Measurements from ENCODE around the gene SMIM10L1.

SMIM10L1 gene

GRCh38 chr12:11158885-11159444 lies 12.0 kb upstream of the SMIM10L1 start:
- TF ChIP-seq POLR2AphosphoS5 (IDR thresholded peaks at IDR 0.05; ENCODE audit: low read depth, low read length), result no peak
- TF ChIP-seq FOXP2 (optimal IDR thresholded peaks at IDR 0.05; ENCODE audit: borderline replicate concordance, extremely low read depth, extremely low read length, insufficient read depth), result no peak
- TF ChIP-seq REST (IDR thresholded peaks at IDR 0.05; ENCODE audit: insufficient read depth in 1 of 2, low read depth in 2 of 2, low read length in 2 of 2), result no peak
- TF ChIP-seq SIN3A (IDR thresholded peaks at IDR 0.05; ENCODE audit: borderline replicate concordance, insufficient read depth, low read length), result no peak
- TF ChIP-seq TAF1 (IDR thresholded peaks at IDR 0.05; ENCODE audit: borderline replicate concordance, insufficient read depth, low read length), result no peak

- TF ChIP-seq SIN3A (IDR thresholded peaks at IDR 0.05; ENCODE audit: borderline replicate concordance, insufficient read depth, low read length) (no peak), REST (IDR thresholded peaks at IDR 0.05; ENCODE audit: insufficient read depth in 1 of 2, low read depth in 2 of 2, low read length in 2 of 2) (no peak), POLR2AphosphoS5 (IDR thresholded peaks at IDR 0.05; ENCODE audit: low read depth, low read length) (no peak), FOXP2 (optimal IDR thresholded peaks at IDR 0.05; ENCODE audit: borderline replicate concordance, extremely low read depth, extremely low read length, insufficient read depth) (no peak), TAF1 (IDR thresholded peaks at IDR 0.05; ENCODE audit: borderline replicate concordance, insufficient read depth, low read length) (no peak)
Observed at GRCh38 chr12:11162502-11162901, 8.5 kb upstream of the SMIM10L1 start.

DNA sequence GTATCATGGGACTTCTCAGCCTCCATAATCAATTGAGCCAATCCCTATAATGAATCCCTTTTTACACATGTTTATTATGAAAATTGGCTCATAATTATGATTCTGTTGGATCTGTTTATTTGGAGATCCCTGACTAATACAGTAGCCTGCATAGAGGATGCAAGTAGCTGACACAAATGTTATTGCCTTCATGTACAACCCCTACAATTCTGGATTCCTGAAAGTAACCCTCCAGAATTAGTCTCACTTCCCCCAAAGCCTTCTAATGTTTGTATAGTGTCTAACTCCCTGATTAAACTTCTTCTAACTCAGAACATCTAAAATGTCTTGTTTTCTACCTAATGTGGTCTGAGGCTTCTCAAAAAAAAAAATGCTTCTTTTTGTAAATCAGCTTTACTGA lies 6.6 kb upstream of the SMIM10L1 start:
- TF ChIP-seq SIN3A (IDR thresholded peaks at IDR 0.05; ENCODE audit: borderline replicate concordance, insufficient read depth, low read length), result no peak
- no peak for TF ChIP-seq FOXP2 (optimal IDR thresholded peaks at IDR 0.05; ENCODE audit: borderline replicate concordance, extremely low read depth, extremely low read length, insufficient read depth)
- no peak for TF ChIP-seq TAF1 (IDR thresholded peaks at IDR 0.05; ENCODE audit: borderline replicate concordance, insufficient read depth, low read length)
- TF ChIP-seq POLR2AphosphoS5 (IDR thresholded peaks at IDR 0.05; ENCODE audit: low read depth, low read length), result no peak
- no peak for TF ChIP-seq REST (IDR thresholded peaks at IDR 0.05; ENCODE audit: insufficient read depth in 1 of 2, low read depth in 2 of 2, low read length in 2 of 2)

DNA sequence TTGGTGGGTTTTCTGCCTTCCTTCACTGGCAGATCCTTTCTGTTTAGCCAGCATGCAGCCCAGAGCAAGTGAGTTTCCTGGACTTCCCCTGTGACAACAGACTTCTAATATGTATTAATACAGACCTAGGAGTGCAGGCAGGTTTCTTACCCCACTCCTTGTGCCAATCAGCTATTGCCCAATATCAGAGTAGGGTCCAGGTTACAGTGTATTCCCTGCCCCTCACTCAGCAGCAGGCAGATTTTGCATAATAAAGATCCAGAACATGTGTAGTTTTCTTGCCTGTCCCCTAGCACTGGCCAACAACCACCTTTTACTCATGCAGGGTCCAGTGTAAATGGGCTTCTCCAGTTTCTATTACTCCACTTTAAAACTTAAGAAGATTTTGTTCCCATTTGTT lies 4.7 kb upstream of the SMIM10L1 start:
- TF ChIP-seq REST (IDR thresholded peaks at IDR 0.05; ENCODE audit: insufficient read depth in 1 of 2, low read depth in 2 of 2, low read length in 2 of 2), result no peak
- TF ChIP-seq POLR2AphosphoS5 (IDR thresholded peaks at IDR 0.05; ENCODE audit: low read depth, low read length), result no peak
- TF ChIP-seq TAF1 (IDR thresholded peaks at IDR 0.05; ENCODE audit: borderline replicate concordance, insufficient read depth, low read length), result no peak
- TF ChIP-seq FOXP2 (optimal IDR thresholded peaks at IDR 0.05; ENCODE audit: borderline replicate concordance, extremely low read depth, extremely low read length, insufficient read depth), result no peak
- no peak for TF ChIP-seq SIN3A (IDR thresholded peaks at IDR 0.05; ENCODE audit: borderline replicate concordance, insufficient read depth, low read length)

GRCh38 chr12:11170810-11171144 lies 217 bp upstream of the SMIM10L1 start:
- TF ChIP-seq TAF1 (IDR thresholded peaks at IDR 0.05; ENCODE audit: borderline replicate concordance, insufficient read depth, low read length) (no peak), FOXP2 (optimal IDR thresholded peaks at IDR 0.05; ENCODE audit: borderline replicate concordance, extremely low read depth, extremely low read length, insufficient read depth) (no peak), POLR2AphosphoS5 (IDR thresholded peaks at IDR 0.05; ENCODE audit: low read depth, low read length) (no peak), REST (IDR thresholded peaks at IDR 0.05; ENCODE audit: insufficient read depth in 1 of 2, low read depth in 2 of 2, low read length in 2 of 2) (no peak), SIN3A (IDR thresholded peaks at IDR 0.05; ENCODE audit: borderline replicate concordance, insufficient read depth, low read length) (no peak)

Measured in PFSK-1 (cell line).